Left forelimb (tissue), 1 donor: ENCODE measurements around the gene CSHL1.
"Not testable (repeated sequence)": the region's sequence is repeated elsewhere in the genome, so short reads cannot be mapped to it uniquely, and the experiment has no call there.

ENCODE experiments used
- DNase-seq: peaks from one replicate; pipeline ENCODE4 v3.0.0-alpha.2; 2018; ENCODE audit warnings: low spot score

The CSHL1 gene

DNA sequence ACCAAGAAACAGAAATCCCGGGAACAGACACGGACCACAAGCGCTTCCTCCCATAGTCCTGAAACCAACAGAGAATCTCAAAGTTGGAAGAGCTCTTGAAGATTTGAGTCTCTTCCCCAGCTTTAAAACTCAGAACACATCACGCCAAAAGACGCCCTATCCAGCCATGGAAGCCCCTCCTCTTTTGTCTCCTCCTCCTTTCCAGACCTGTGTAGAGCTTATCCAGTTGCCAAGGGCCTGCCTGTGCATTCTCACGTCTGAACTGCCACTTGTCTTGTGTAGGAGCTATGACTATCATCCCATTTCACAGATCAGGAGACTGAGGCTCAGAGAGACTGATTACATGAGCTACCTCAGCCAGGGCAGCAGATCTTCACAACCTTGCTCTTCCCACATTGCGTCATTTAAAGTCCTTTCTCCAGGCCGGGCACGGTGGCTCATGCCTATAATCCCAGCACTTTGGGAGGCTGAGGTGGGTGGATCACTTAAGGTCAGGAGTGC lies 28.4 kb downstream of the CSHL1 start:
- not testable (repeated sequence) for DNase-seq

DNA sequence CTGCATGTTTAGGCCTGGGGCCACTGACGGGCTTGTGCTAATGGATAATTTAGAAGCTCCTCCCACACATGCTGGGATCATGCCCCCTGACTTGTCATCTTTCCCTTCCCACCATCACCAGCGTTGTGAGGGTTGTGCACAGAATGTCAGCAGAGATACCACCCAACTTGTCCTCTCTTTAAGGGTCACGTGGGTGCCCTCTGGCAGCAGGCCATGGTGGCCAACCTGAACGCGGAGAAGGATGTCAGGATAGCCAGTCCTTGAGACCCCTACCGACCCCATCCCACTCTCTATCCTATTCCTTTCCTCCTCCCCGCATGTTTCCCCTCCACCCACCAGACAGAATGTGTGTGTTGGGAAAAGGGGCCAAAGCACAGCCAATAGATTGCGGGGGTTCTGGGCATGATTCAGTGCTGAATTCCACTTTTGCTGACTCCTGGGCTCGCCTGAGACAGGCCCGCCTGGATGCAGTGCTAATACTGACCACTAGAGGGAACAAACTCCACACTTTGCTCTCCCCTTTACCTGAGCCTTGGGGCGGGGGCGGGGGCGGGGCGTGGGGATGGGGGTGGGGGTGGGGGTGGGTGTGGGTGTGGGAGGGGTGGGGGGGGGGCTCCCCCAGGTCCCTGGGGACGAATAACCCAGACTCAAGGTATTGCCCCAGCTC lies 29.0 kb downstream of the CSHL1 start, which contains the start of gene GH2:
Gene GH2 (minus strand): TSS at position 10 of the 667 bp plus-strand sequence. CDS start 143 bp downstream, outside the sequence.
- DNase-seq: no peak

DNA sequence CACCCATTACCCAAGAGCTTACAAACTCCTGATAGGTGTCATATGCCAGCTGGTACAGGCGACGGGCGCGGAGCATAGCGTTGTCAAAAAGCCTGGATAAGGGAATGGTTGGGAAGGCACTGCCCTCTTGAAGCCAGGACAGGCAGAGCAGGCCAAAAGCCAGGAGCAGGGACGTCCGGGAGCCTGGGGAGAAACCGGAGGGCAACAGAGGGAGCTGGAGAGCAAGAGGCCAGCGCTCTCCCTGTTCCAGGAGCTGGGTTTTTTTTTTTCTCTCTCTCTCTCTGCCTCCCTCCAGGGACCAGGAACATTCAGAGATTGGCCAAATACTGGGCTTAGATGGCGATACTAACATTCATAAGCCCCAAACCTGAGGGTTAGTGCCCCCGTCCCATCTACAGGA lies 29.7 kb downstream of the CSHL1 start:
- DNase-seq: not testable (repeated sequence)

DNA sequence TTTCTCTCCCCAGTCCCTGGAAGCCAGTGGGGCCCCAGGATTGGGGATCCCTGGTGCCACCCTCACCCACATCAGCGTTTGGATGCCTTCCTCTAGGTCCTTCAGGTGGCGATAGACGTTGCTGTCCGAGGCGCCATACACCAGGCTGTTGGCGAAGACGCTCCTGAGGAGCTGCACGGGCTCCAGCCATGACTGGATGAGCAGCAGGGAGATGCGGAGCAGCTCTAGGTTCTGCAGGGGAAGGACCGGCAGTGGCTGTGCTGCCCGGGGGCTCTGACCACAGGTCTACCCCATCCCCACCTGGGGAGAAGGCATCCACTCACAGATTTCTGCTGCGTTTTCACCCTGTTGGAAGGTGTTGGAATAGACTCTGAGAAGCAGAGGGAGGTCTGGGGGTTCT lies 30.4 kb downstream of the CSHL1 start:
- no peak for DNase-seq

DNA sequence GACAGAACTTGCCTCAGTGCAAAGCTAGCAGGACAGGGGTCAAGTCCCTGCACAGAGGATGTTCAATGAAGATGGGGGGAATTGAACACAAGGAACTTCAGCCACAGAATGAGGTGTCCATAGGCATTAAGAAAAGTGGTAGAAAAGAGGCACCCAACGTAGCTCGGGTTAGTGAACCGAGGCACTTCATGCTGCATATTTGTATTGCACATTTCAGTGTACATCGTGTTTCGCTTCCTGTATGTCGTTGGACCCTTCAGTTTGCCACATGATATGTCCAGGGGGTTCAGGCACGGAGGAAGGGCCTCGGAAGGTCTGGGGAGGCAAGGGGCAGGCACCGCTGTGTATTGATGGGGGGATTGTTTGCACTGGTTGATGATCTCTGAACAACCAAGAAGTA lies 32.6 kb downstream of the CSHL1 start:
- not testable (repeated sequence) for DNase-seq

DNA sequence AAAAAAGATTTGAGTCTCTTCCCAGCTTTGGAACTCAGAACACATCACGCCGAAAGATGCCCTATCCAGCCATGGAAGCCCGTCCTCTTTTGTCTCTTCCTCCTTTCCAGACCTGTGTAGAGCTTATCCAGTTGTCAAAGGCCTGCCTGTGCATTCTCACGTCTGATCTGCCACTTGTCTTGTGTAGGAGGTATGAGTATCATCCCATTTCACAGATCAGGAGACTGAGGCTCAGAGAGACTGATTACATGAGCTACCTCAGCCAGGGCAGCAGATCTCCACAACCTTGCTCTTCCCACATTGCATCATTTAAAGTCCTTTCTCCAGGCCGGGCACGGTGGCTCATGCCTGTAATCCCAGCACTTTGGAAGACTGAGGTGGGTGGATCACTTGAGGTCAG lies 36.4 kb downstream of the CSHL1 start:
- not testable (repeated sequence) for DNase-seq

DNA sequence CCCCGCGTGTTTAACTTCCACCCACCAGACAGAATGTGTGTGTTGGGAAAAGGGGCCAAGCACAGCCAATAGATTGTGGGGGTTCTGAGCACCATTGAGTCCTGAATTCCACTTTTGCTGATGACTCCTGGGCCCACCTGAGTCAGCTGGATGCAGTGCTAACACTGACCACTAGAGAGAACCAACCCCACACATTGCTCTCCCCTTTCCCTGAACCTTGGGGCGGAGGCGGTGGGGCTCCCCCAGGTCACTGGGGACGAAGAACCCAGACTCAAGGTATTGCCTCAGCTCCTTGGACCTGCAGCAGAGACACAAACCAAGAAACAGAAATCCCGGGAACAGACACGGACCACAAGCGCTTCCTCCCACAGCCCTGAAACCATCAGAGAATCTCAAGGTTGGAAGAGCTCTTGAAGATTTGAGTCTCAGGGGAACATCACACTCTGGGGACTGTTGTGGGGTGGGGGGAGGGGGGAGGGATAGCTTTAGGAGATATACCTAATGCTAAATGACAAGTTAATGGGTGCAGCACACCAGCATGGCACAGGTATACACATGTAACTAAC lies 36.9 kb downstream of the CSHL1 start:
- DNase-seq: not testable (repeated sequence)

DNA sequence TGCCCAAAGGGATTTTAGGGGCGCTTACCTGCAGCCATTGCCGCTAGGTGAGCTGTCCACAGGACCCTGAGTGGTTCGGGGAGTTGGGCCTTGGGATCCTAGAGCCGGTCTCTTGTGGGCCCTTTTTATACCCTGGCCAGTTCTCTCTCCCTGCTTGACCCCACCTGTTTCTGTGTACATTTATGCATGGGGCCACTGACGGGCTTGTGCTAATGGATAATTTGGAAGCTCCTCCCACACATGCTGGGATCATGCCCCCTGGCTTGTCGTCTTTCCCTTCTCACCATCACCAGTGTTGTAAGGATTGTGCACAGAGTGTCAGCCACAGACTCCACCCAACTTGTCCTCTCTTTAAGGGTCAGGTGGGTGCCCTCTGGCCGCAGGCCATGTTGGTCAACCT lies 37.5 kb downstream of the CSHL1 start, which contains the start of gene CSH2:
Gene CSH2 (minus strand): TSS at position 101 of the 400 bp plus-strand sequence. CDS start 63 bp downstream, at position 38.
- DNase-seq: not testable (repeated sequence)

DNA sequence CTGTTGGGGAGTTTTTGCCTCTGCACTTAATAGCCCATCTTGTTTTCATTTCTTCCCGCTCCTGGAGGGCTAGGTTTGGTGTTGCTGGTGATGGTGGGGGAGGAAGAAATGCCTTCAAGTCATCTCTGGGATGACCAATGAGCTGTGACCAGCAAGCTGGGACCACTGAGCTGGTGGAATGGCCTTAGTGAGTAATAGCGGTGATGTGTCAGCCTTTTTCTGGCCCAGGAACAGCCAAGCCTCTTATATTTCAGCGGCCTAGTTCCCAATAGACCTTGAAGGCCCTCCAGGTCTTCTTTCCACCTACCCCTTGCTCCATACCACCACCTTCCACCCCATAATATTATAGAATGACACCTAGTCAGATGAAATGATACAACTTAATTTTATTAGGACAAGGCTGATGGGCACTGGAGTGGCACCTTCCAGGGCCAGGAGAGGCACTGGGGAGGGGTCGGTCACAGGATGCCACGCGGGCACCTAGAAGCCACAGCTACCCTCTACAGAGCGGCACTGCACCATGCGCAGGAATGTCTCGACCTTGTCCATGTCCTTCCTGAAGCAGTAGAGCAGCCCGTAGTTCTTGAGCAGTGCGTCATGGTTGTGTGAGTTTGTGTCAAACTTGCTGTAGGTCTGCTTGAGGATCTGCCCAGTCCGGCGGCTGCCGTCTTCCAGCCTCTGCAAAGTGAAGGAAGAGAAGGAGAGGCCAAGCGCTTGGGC lies 39.3 kb downstream of the CSHL1 start:
- not testable (repeated sequence) for DNase-seq

DNA sequence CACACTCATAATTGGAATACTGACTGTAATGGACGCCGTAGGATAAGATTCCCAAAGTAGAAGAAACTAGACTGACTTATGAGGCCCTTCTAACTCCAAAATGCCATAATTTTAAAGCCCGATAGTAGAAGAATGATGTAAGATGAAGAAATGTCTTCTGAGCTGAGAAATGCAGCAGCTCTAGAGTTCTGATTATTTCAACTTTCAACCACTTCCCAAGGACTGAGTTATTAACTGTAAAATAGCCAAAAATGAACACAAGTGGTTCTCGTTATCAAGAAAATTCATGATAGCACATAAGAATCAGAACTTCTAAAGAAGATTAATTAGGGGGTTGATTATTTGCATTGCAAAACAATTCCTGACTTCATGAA lies 40.8 kb downstream of the CSHL1 start:
- not testable (repeated sequence) for DNase-seq

DNA sequence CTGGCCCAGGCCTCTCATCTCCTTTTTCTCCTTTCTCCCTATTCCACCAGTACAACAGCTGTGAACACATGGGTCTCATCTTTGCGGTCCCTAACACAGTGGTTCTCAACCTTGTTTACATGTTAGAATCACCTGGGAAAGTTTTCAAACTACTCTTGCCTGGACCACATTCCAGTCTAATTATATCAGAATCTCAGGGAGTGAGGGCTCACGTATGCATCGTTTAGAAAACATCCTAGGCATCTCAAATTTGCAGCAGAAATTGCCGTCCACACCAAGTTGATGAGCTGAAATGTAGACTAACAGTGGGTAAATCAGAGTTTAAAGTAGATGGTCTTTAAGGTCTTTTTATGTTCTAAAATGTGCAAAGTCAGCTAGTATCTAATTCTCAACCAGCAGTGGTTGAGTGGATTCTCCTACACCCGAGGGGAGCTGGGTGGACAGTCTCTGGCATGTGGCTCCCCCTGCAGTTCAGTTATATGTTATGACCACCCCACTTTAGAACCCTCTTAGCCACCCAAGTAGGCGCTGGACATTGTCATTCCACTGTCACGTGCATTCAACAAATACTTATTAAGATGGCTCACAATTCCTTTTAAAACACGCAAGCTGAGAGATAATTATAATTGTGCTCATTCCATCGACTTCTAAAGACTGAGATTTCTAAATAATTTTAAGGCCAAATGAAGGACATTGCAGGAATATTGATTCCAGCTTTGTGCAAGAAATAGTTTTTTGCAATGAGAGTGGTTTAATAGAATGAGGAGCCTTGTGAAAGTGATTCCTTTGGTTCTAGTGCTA lies 41.4 kb downstream of the CSHL1 start:
- not testable (repeated sequence) for DNase-seq

DNA sequence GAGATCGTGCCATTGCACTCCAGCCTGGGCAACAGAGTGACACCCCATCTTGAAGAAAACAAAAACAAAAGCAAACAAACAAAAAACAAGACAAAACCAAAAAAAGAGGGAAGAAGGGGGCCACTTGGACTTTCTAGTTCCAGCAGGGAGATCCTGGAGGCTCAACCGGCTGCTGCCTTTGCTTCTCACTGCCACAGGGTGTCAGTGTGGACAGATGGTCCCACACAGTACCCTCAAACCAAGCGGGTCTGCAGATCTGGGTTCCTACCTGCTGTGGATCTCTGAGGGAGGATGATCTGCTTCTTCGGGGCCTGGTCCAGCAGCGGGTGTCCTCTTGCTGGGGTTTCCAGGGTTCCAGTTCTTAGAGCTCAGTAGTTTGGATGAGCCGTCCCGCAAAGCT lies 44.4 kb downstream of the CSHL1 start:
- DNase-seq: not testable (repeated sequence)
